DOHH2 (cell line): ENCODE results near the gene DOP1B.

Experiments
- CTCF ChIP-seq: fragments of 200-600 bp; sonication (generic); IDR thresholded peaks from one replicate; pipeline ENCODE4 v1.5.1; 2014; ENCODE audit warnings: antibody characterized with exemption, mild to moderate bottlenecking, low read depth, low read length; ENCODE audit not compliant: poor library complexity, severe bottlenecking
- EZH2phosphoT487 ChIP-seq: fragments of 200-600 bp; sonication (generic); IDR thresholded peaks from 2 replicates; pipeline ENCODE4 v1.6.1; 2017; ENCODE audit warnings: borderline replicate concordance, mild to moderate bottlenecking, antibody characterized with exemption, low read length, moderate library complexity, mixed read lengths

- TF ChIP-seq CTCF: no peak
- TF ChIP-seq EZH2phosphoT487: no peak
Measured at GRCh38 chr21:36175771-36176565, 19.3 kb downstream of the DOP1B start.
